OCI-LY3 (cell line): Measurements from ENCODE around the gene SLC25A13.

Source experiments
- H2AFZ ChIP-seq: fragments of 200-600, 300-600 bp; shearing (Covaris generic); 2 replicates; pipeline ENCODE4 v1.6.0; 2014; ENCODE audit warnings: antibody characterized with exemption, low read depth, low read length
- H3K27ac ChIP-seq: fragments of 200-600, 300-600 bp; sonication (generic); 2 replicates; pipeline ENCODE4 v1.5.1; 2014; ENCODE audit warnings: mild to moderate bottlenecking, low read length, moderate library complexity, mixed read lengths
- H3K27me3 ChIP-seq: fragments of 200-600, 300-600 bp; sonication (generic); 2 replicates; pipeline ENCODE4 v1.6.1; 2014; ENCODE audit warnings: low read depth, low read length, mixed read lengths
- H3K36me3 ChIP-seq: fragments of 200-600, 300-600 bp; sonication (generic); replicated peaks from 2 replicates; pipeline ENCODE3; 2014; ENCODE audit warnings: low read depth, low read length, mixed read lengths
- H3K4me1 ChIP-seq: fragments of 300-600, 200-600 bp; sonication (generic); 2 replicates; pipeline ENCODE4 v1.6.1; 2014; ENCODE audit warnings: low read length, mixed read lengths
- H3K4me2 ChIP-seq: fragments of 200-600, 300-600 bp; sonication (generic); 2 replicates; pipeline ENCODE4 v1.6.1; 2014; ENCODE audit warnings: low read length, mixed read lengths
- H3K4me3 ChIP-seq: fragments of 300-600, 200-600 bp; sonication (generic); 2 replicates; pipeline ENCODE4 v1.5.1; 2014; ENCODE audit warnings: antibody characterized with exemption, mild to moderate bottlenecking, low read length, moderate library complexity
- H3K79me2 ChIP-seq: fragments of 300-600, 200-600 bp; shearing (Covaris generic); 2 replicates; pipeline ENCODE4 v1.6.1; 2014; ENCODE audit warnings: mild to moderate bottlenecking, low read length, mixed read lengths
- H3K9ac ChIP-seq: fragments of 300-600, 200-600 bp; shearing (Covaris generic); 2 replicates; pipeline ENCODE4 v1.6.0; 2014; ENCODE audit warnings: mild to moderate bottlenecking, low read length, moderate library complexity
- H3K9me3 ChIP-seq: fragments of 200-600, 300-600 bp; shearing (Covaris generic); 2 replicates; pipeline ENCODE4 v1.6.1; 2014; ENCODE audit warnings: low read length, mixed read lengths; ENCODE audit not compliant: insufficient read depth
- H4K20me1 ChIP-seq: fragments of 200-600, 300-600 bp; sonication (generic); 2 replicates; pipeline ENCODE4 v1.6.1; 2016; ENCODE audit warnings: low read length, mixed read lengths; ENCODE audit not compliant: insufficient read depth
- CTCF ChIP-seq: fragments of 200-600, 300-600 bp; sonication (generic); IDR thresholded peaks from 2 replicates; pipeline ENCODE4 v1.5.1; 2014; ENCODE audit warnings: antibody characterized with exemption, low read length, low read depth
- EZH2phosphoT487 ChIP-seq: fragments of 200-600 bp; shearing (Covaris generic); IDR thresholded peaks from 2 replicates; pipeline ENCODE4 v1.6.1; 2018; ENCODE audit warnings: antibody characterized with exemption, mixed run types, low read depth

Gene SLC25A13

DNA sequence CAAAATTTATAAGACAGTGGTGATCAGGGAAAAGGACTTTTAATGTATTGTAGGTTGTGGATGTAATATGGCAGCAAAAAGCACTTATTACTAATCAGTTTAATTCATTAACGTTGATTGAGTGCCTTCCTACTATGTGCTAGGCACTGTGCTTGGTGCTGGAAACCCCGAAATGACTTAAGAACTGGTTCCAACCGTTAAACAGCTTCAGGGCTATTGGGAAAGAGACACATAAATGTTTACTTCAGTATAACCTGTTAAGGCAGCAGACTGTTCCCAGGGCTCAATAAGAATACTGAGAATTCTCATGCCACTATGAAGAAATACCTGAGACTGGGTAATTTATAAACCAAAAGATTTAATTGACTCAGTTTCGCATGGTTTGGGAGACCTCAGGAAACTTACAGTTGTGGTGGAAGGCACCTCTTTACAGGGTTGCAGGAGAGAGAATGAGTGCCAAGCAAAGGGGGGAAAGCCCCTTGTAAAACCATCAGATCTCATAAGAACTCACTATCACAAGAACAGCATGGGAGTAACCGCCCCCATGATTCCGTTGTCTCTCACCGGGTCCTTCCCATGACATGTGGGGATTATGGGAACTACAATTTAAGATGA is 1.1 kb upstream of the SLC25A13 start:
- Histone ChIP-seq H3K4me2 (peak overlapping the region; percentile 85), H3K4me3 (peak overlapping the region; percentile 87), H3K4me1 (peaks cover 41% of the 10 kb centered on the region), H3K9ac (peak overlapping the region; percentile 89), H2AFZ (no peak overlapping the region), H3K36me3 (peaks cover 22% of the 10 kb centered on the region), H3K79me2 (peaks cover 38% of the 10 kb centered on the region), H3K9me3 (peaks cover 13% of the 10 kb centered on the region), H3K27ac (no peak overlapping the region), H4K20me1 (0 out of 2 replicates have a peak, but pooled peaks cover 16% of the 10 kb centered on the region), H3K27me3 (no peaks in the 10 kb centered on the region)
- TF ChIP-seq EZH2phosphoT487 (no peak), CTCF (no peak)

- Histone ChIP-seq H3K79me2 (peaks cover 43% of the 10 kb centered on the region), H3K36me3 (peaks cover 16% of the 10 kb centered on the region), H3K4me1 (peaks cover 37% of the 10 kb centered on the region), H4K20me1 (peaks cover 20% of the 10 kb centered on the region), H2AFZ (peak overlapping the region; percentile 61; the same call in 1 of the 2 replicates), H3K9me3 (peaks cover 6% of the 10 kb centered on the region; the same call in 1 of the 2 replicates), H3K4me2 (peak overlapping the region; percentile 85), H3K27me3 (no peaks in the 10 kb centered on the region), H3K9ac (peak overlapping the region; percentile 89), H3K27ac (peak overlapping the region; percentile 78), H3K4me3 (peak overlapping the region; percentile 87)
- no peak for TF ChIP-seq CTCF
- no peak for TF ChIP-seq EZH2phosphoT487
These were observed 436 bp upstream of the SLC25A13 start for GRCh38 chr7:96322373-96322695.

DNA sequence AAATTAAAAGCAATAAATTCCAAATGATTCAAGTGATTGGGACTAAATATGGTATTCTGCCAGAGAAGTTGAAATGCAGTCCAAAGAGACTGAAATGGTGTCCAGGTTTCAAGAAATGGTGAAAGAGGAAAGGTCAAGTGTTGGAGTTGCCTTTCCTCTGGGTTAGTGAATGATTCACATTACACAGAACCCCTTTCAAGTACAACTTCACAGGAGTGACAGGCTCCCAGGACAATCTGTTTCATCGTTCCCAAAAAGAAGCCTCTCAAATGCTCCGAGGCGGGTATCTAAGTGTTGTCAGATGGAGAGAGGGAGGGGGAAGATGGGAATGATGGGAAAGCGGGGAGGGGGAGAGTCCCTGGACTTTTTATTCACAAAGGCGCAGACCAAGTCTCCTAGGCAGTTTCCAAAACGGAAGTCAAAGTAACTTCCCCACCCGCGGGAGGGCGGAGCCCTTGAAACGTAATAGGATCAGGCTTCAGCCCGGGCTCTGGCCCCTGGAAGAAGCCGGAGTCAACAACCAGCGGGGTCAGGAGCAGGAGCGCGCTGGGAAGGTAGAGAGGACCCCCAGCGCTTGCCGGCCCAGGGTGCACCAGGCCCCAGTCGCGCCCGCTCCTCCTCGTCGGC is 754 bp downstream of the SLC25A13 start:
- Histone ChIP-seq H4K20me1 (peaks cover 25% of the 10 kb centered on the region), H3K9me3 (peaks cover 4% of the 10 kb centered on the region; the same call in 1 of the 2 replicates), H3K27ac (peak overlapping the region; percentile 78), H3K4me1 (peaks cover 26% of the 10 kb centered on the region), H3K79me2 (peaks cover 55% of the 10 kb centered on the region), H2AFZ (peak overlapping the region; percentile 87), H3K4me2 (peak overlapping the region; percentile 85), H3K4me3 (peak overlapping the region; percentile 87), H3K27me3 (no peaks in the 10 kb centered on the region), H3K9ac (peak overlapping the region; percentile 89), H3K36me3 (peaks cover 8% of the 10 kb centered on the region)
- TF ChIP-seq EZH2phosphoT487 (no peak), CTCF (no peak)

DNA sequence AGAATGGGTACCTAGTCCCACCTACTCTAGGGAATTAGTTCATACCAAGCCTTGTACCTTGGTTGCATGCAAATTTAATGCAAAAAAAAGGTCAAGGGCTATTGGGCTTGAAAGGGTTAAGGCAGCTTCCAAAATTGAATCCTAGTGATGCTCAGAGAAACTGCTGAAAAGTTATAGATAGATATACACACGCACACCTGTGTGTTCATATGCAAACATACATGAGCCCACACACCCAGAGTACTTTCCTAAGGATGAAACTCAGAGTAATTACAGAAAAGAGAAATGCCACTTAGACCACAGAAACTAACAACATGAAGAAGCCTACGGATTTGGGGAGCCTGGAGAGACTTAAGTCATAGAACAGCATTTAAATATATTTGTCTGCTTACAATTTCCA is 1.5 kb downstream of the SLC25A13 start:
- TF ChIP-seq EZH2phosphoT487 (no peak), CTCF (no peak)
- H3K4me2 ChIP-seq: peak overlapping the region; percentile 85
- H3K27ac ChIP-seq: peak overlapping the region; percentile 78
- no peaks in the 10 kb centered on the region for H3K27me3 ChIP-seq
- no peak overlapping the region for H2AFZ ChIP-seq
- H3K9me3 ChIP-seq: no peaks in the 10 kb centered on the region
- H3K4me1 ChIP-seq: peaks cover 24% of the 10 kb centered on the region
- peak overlapping the region; percentile 89; the same call in 1 of the 2 replicates for H3K9ac ChIP-seq
- H3K36me3 ChIP-seq: peaks cover 2% of the 10 kb centered on the region
- peaks cover 61% of the 10 kb centered on the region for H3K79me2 ChIP-seq
- H4K20me1 ChIP-seq: peaks cover 26% of the 10 kb centered on the region
- H3K4me3 ChIP-seq: peak overlapping the region; percentile 87
